Uterus (tissue), 4 donors: ENCODE data around the gene KRT20. TPM values are rescaled to one million over a fixed set of nuclear protein-coding genes. Genes with fewer than 3 reads are reported as not detected.

ENCODE experiments used
- DNase-seq, 2 donors: peaks; one replicate each; pipeline ENCODE4 v3.0.0-alpha.2; 2019 to 2020
- H3K27ac ChIP-seq, 2 donors: fragments of 200-600 bp; sonication (generic); 1 replicate in 1 of 2; 2 replicates in 1 of 2; pipeline ENCODE4 v1.5.1; 2016 to 2018
- H3K27me3 ChIP-seq, 2 donors: fragments of 200-600 bp; sonication (generic); one replicate each; pipeline ENCODE4 v1.5.1; 2018 to 2019; ENCODE audit warnings: control low read depth in 1 of 2
- H3K36me3 ChIP-seq, 2 donors: fragments of 200-600 bp; sonication (generic); one replicate each; pipeline ENCODE4 v1.5.1; 2019; ENCODE audit warnings: control low read depth in 1 of 2
- H3K4me1 ChIP-seq, 2 donors: fragments of 200-600 bp; sonication (generic); one replicate each; pipeline ENCODE4 v1.5.1; 2018 to 2019; ENCODE audit warnings: control low read depth in 1 of 2
- H3K4me3 ChIP-seq, 2 donors: fragments of 200-600 bp; sonication (generic); 1 replicate in 1 of 2; 2 replicates in 1 of 2; pipeline ENCODE4 v1.5.1; 2018 to 2019; ENCODE audit warnings: mild to moderate bottlenecking in 1 of 2
- H3K9me3 ChIP-seq, 2 donors: fragments of 200-600 bp; sonication (generic); one replicate each; pipeline ENCODE4 v1.5.1; 2019; ENCODE audit warnings: control low read depth in 1 of 2
- POLR2A ChIP-seq, 2 donors: fragments of 450-650 bp; IDR thresholded peaks; one replicate each; pipeline ENCODE4 v1.6.1; 2016; ENCODE audit warnings: antibody characterized with exemption in 2 of 2, mild to moderate bottlenecking in 1 of 2, moderate library complexity in 1 of 2
- intact Hi-C: fragments of 100-400 bp; cut with DNase I; formaldehyde crosslinking; loops from one replicate; pipeline ENCODE4 v1.15.1; 2023; ENCODE audit warnings: low total_unique reads
- total RNA-seq, 4 donors: library from RNA; depleted of rRNA in 3 of 4; stranded (reverse); fragments of >200 nt in 3 of 4; gene quantifications; one replicate each; pipeline versions ENCODE4 v1.1.0 to v1.2.4, GENCODE V29; 2014 to 2023
- TF ChIP-seq, protein P1 (sequence below), 4 experiments: fragments of 200-600 bp in 2 of 4; fragments of 450-650 bp in 2 of 4; sonication (generic) in 2 of 4; IDR thresholded peaks; one replicate each; pipeline ENCODE4 v1.5.1; 2016 to 2019; ENCODE audit warnings: antibody characterized with exemption in 4 of 4, mild to moderate bottlenecking in 2 of 4, moderate library complexity in 1 of 4
- donor health status: DM: yes; HTN: yes; CAD: no.

KRT20 gene
- total RNA-seq, 4 donors from 2014 or later: 0.26 to 0.83 (median 0.29) TPM; not detected in 1

DNA sequence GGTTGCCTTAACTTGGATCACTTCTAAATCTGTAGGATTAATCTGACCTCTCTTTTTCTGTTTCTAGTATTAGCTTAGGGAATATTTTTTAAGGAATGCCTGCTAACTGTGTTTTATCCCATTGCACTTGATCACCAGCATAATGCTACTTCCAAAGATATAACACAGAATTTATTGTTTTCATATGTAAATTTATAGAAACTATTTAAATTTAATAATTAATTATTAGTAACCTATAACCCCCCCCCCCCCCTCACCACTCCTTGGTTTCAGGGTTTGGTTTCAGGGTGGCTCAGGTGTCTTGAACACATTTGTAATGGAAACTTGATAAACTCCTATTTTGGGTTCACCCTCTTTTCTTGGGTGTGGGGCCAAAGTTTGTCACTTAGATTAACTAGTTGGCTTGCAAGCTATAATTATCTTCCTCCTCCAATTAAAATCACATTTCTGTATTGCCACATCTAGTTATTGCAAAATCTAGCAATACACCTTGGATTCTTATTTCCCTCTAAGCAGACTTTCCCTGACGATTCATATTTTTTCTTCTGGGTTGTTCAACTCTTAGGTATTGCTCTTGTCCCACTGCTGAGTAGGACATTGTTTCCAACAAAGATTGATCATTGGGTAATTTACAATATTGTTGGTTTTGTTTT is 36.3 kb downstream of the KRT20 start:
- DNase-seq: no peak
- no peaks in the 10 kb centered on the region for H3K36me3 ChIP-seq
- H3K4me1 ChIP-seq: no peaks in the 10 kb centered on the region
- no peak overlapping the region for H3K4me3 ChIP-seq
- TF ChIP-seq, protein P1, sequence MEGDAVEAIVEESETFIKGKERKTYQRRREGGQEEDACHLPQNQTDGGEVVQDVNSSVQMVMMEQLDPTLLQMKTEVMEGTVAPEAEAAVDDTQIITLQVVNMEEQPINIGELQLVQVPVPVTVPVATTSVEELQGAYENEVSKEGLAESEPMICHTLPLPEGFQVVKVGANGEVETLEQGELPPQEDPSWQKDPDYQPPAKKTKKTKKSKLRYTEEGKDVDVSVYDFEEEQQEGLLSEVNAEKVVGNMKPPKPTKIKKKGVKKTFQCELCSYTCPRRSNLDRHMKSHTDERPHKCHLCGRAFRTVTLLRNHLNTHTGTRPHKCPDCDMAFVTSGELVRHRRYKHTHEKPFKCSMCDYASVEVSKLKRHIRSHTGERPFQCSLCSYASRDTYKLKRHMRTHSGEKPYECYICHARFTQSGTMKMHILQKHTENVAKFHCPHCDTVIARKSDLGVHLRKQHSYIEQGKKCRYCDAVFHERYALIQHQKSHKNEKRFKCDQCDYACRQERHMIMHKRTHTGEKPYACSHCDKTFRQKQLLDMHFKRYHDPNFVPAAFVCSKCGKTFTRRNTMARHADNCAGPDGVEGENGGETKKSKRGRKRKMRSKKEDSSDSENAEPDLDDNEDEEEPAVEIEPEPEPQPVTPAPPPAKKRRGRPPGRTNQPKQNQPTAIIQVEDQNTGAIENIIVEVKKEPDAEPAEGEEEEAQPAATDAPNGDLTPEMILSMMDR (IDR thresholded peaks at IDR 0.05): no peak
- no peak for TF ChIP-seq POLR2A (IDR thresholded peaks at IDR 0.05)
- H3K27me3 ChIP-seq: no peaks in the 10 kb centered on the region
- H3K27ac ChIP-seq: no peak overlapping the region
- intact Hi-C loops: no loop called here
- H3K9me3 ChIP-seq: no peaks in the 10 kb centered on the region

DNA sequence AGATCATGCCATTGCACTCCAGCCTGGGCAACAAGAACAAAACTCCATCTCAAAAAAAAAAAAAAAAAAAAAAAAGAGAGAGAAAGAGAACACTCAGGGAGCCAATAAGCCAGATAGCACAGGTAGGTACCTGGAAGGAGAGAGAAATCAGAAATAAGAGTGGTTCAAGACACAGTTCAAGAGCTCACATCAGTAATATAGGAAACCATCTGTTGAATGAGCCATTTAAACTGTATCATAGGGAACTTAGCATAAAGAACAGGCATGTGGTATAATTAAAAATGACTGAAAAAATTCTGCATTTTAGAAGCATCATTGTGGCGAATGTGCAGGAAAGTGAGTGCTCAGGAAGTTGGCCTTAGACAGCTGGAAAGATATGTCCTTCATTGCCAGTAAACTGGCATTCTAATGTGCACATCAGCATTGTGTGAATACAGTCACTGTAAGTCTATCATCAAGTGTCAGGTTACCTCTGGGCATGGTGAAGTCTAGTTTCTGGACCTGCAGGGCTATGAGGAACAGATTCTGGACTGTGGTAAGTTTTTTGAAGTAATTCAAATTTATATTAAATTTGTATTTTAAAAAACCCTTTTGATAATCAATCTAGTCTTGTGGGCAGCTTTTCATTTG is 38.4 kb downstream of the KRT20 start:
- Histone ChIP-seq H3K4me1 (no peaks in the 10 kb centered on the region), H3K36me3 (no peaks in the 10 kb centered on the region), H3K9me3 (no peaks in the 10 kb centered on the region), H3K27me3 (no peaks in the 10 kb centered on the region), H3K4me3 (no peak overlapping the region), H3K27ac (no peak overlapping the region)
- TF ChIP-seq, protein P1 (IDR thresholded peaks at IDR 0.05): no peak
- TF ChIP-seq POLR2A (IDR thresholded peaks at IDR 0.05): no peak
- no peak for DNase-seq
- intact Hi-C loops: no loop called here

DNA sequence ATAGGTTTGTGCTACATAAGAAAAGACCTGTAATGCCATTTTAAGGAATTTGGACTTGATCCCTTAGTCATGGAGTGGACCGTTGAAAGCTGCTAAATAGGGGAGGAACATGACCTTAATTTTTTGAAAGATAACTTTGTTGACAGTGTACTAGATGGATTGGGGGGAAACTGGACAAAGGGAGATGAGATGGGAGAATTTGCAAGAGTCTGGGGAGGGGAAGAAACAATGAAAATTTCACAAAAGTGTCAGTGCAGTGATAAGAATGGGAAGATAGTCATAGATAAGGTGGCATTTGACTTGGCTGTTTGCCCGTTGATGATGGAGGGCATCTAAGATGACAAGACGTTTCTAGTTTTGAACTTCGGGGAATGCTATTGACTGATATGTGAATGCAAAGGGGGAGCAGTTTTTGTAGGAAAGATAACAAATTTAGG is 40.4 kb downstream of the KRT20 start:
- H3K4me3 ChIP-seq: no peak overlapping the region
- no peaks in the 10 kb centered on the region for H3K27me3 ChIP-seq
- no peaks in the 10 kb centered on the region for H3K36me3 ChIP-seq
- TF ChIP-seq, protein P1 (IDR thresholded peaks at IDR 0.05): no peak
- TF ChIP-seq POLR2A (IDR thresholded peaks at IDR 0.05): no peak
- H3K9me3 ChIP-seq: no peaks in the 10 kb centered on the region
- no peak for DNase-seq
- no peak overlapping the region for H3K27ac ChIP-seq
- no peaks in the 10 kb centered on the region for H3K4me1 ChIP-seq
- intact Hi-C loops: no loop called here

DNA sequence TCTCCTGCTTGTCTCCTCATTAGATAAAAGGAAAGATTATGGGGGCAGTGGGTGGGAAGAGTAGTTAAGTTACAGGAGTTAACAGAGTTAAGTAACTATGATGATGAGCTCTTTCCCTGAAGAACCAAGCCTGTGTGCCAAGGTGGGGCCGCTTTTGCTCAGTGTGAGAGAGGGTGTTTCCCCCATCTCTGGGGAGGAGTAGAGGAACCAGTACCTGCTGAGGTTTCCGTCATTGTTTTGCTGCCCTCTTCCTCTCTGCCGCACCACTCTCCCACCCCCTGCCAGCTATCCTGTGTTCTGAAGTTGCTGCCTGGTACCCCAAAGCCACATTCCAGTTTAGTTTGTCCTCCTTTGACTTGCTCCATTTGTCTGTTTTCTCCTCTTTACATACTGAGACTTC is 41.8 kb downstream of the KRT20 start:
- H3K27ac ChIP-seq: no peak overlapping the region
- no peaks in the 10 kb centered on the region for H3K9me3 ChIP-seq
- DNase-seq: no peak
- H3K4me3 ChIP-seq: no peak overlapping the region
- H3K36me3 ChIP-seq: no peaks in the 10 kb centered on the region
- TF ChIP-seq POLR2A (IDR thresholded peaks at IDR 0.05): no peak
- TF ChIP-seq, protein P1 (IDR thresholded peaks at IDR 0.05): no peak
- H3K4me1 ChIP-seq: no peaks in the 10 kb centered on the region
- H3K27me3 ChIP-seq: no peaks in the 10 kb centered on the region
- intact Hi-C loops: no loop called here

DNA sequence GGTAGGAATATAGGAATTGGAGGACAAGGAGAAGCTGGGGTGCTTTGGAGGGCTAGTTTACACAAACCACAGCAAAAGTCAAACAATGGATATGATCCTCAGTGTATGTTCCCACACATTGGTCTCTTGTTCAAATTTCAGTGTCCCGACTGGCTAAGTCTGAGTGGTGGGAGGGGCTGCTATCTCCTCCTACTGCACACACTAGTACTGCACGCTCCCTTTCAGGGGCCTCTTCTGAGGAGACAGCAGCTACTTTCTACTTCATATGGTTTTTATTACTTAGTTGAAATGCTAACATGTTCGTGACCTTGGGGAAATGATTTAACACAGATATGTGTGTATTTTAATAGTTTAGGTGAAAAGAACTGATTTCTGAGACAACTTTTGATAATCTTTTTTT is 43.8 kb downstream of the KRT20 start:
- Histone ChIP-seq H3K9me3 (no peaks in the 10 kb centered on the region), H3K27ac (no peak overlapping the region), H3K27me3 (no peaks in the 10 kb centered on the region), H3K36me3 (no peaks in the 10 kb centered on the region), H3K4me3 (no peak overlapping the region), H3K4me1 (no peaks in the 10 kb centered on the region)
- intact Hi-C loops: no loop called here
- TF ChIP-seq, protein P1 (IDR thresholded peaks at IDR 0.05): no peak
- TF ChIP-seq POLR2A (IDR thresholded peaks at IDR 0.05): no peak
- no peak for DNase-seq
